Hepatocyte (in vitro differentiated cells): Measurements from ENCODE around the gene DTX1. TPM values are rescaled to one million over a fixed set of nuclear protein-coding genes. Genes with fewer than 3 reads are reported as not detected.

Experiments used
- DNase-seq: peaks from one replicate; pipeline ENCODE4 v3.0.0-alpha.2; 2016; ENCODE audit warnings: low spot score
- H2AFZ ChIP-seq: fragments of 200-600 bp; sonication (generic); 2 replicates; pipeline ENCODE4 v1.6.0; 2016; ENCODE audit warnings: antibody characterized with exemption, mild to moderate bottlenecking
- H3K27ac ChIP-seq: fragments of 200-600 bp; sonication (generic); 2 replicates; pipeline ENCODE4 v1.5.1; 2016; ENCODE audit warnings: mild to moderate bottlenecking
- H3K27me3 ChIP-seq: fragments of 200-600 bp; sonication (generic); 2 replicates; pipeline ENCODE4 v1.6.1; 2016
- H3K36me3 ChIP-seq: fragments of 200-600 bp; sonication (generic); replicated peaks from 2 replicates; pipeline ENCODE4 v1.5.1; 2016; ENCODE audit warnings: low read depth; ENCODE audit not compliant: insufficient read depth
- H3K4me1 ChIP-seq: fragments of 200-600 bp; sonication (generic); 2 replicates; pipeline ENCODE4 v1.5.1; 2016; ENCODE audit warnings: mild to moderate bottlenecking, moderate library complexity; ENCODE audit not compliant: insufficient read depth
- H3K4me2 ChIP-seq: fragments of 200-600 bp; sonication (generic); 2 replicates; pipeline ENCODE4 v1.6.0; 2016
- H3K4me3 ChIP-seq: fragments of 200-600 bp; sonication (generic); 2 replicates; pipeline ENCODE4 v1.5.1; 2016; ENCODE audit warnings: mild to moderate bottlenecking
- H3K79me2 ChIP-seq: fragments of 200-600 bp; sonication (generic); 2 replicates; pipeline ENCODE4 v1.6.0; 2017; ENCODE audit warnings: mild to moderate bottlenecking
- H3K9me2 ChIP-seq: fragments of 200-600 bp; sonication (generic); replicated peaks from 2 replicates; pipeline ENCODE4 v1.6.0; 2017; ENCODE audit warnings: mild to moderate bottlenecking; ENCODE audit not compliant: insufficient read depth
- H3K9me3 ChIP-seq: fragments of 200-600 bp; sonication (generic); 2 replicates; pipeline ENCODE4 v1.5.1; 2016; ENCODE audit warnings: low read depth, mild to moderate bottlenecking
- H4K20me1 ChIP-seq: fragments of 200-600 bp; sonication (generic); 2 replicates; pipeline ENCODE4 v1.6.0; 2016; ENCODE audit warnings: mild to moderate bottlenecking; ENCODE audit not compliant: insufficient read depth, poor library complexity, severe bottlenecking
- EZH2 ChIP-seq: fragments of 200-600 bp; sonication (generic); IDR thresholded peaks from 2 replicates; pipeline ENCODE4 v1.6.1; 2016; ENCODE audit warnings: antibody characterized with exemption, mild to moderate bottlenecking, borderline replicate concordance
- EZH2phosphoT487 ChIP-seq: fragments of 200-600 bp; sonication (generic); IDR thresholded peaks from one replicate; pipeline ENCODE4 v1.6.1; 2018; ENCODE audit warnings: antibody characterized with exemption, mild to moderate bottlenecking, low read depth, moderate library complexity; ENCODE audit not compliant: unreplicated experiment, severe bottlenecking
- WGBS: methylation state at CpG from one replicate; pipeline ENCODE4 v1.1.6; 2016; ENCODE audit warnings: low lambda C conversion rate; ENCODE audit errors: missing lambda C conversion rate; 5-methylcytosine and 5-hydroxymethylcytosine counted together
- polyA plus RNA-seq: library from polyadenylated mRNA; unstranded; fragments of >200 nt; fragmentation: Nextera tagmentation; extraction: Ambion mirVana; gene quantifications from 2 replicates; pipeline ENCODE4 v1.2.1, GENCODE V29; 2016
- total RNA-seq: library from RNA; depleted of rRNA; stranded (reverse); fragments of >200 nt; gene quantifications from 2 replicates; pipeline ENCODE4 v1.2.3, GENCODE V29; 2014
- TF ChIP-seq, protein P1 (sequence below): fragments of 200-600 bp; sonication (generic); IDR thresholded peaks from 2 replicates; pipeline ENCODE4 v1.5.1; 2016; ENCODE audit warnings: antibody characterized with exemption, mild to moderate bottlenecking; ENCODE audit not compliant: poor library complexity

The DTX1 gene
- 0.47 and 1.0 TPM in 2 replicates for total RNA-seq
- 0.89 and 2.3 TPM in 2 replicates for polyA plus RNA-seq

- 2% methylated on average over 24 of the region's 94 CpGs for WGBS
- Histone ChIP-seq H3K27me3 (peaks cover 73% of the 10 kb centered on the region), H2AFZ (peak within 1 kb of the TSS; percentile 49), H3K27ac (no peak within 1 kb of the TSS), H3K9me2 (no peaks in the 10 kb centered on the region), H3K79me2 (no peaks in the 10 kb centered on the region), H3K4me3 (peak within 1 kb of the TSS; percentile 26), H3K4me1 (no peaks in the 10 kb centered on the region), H3K4me2 (peak within 1 kb of the TSS; percentile 93), H3K9me3 (no peaks in the 10 kb centered on the region), H4K20me1 (no peaks in the 10 kb centered on the region), H3K36me3 (no peaks in the 10 kb centered on the region)
- DNase-seq, result no peak
- TF ChIP-seq EZH2phosphoT487 (peak; percentile 25), EZH2 (peak; percentile 85)
- TF ChIP-seq, protein P1, sequence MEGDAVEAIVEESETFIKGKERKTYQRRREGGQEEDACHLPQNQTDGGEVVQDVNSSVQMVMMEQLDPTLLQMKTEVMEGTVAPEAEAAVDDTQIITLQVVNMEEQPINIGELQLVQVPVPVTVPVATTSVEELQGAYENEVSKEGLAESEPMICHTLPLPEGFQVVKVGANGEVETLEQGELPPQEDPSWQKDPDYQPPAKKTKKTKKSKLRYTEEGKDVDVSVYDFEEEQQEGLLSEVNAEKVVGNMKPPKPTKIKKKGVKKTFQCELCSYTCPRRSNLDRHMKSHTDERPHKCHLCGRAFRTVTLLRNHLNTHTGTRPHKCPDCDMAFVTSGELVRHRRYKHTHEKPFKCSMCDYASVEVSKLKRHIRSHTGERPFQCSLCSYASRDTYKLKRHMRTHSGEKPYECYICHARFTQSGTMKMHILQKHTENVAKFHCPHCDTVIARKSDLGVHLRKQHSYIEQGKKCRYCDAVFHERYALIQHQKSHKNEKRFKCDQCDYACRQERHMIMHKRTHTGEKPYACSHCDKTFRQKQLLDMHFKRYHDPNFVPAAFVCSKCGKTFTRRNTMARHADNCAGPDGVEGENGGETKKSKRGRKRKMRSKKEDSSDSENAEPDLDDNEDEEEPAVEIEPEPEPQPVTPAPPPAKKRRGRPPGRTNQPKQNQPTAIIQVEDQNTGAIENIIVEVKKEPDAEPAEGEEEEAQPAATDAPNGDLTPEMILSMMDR, result no peak
Observed at GRCh38 chr12:113056631-113057488, at the start of gene DTX1. Gene DTX1 (plus strand): TSS chr12:113056730. CDS start chr12:113058193, 1,463 bp downstream.

- Histone ChIP-seq H3K36me3 (no peaks in the 10 kb centered on the region), H3K79me2 (no peaks in the 10 kb centered on the region), H3K9me2 (no peaks in the 10 kb centered on the region), H3K27ac (no peak overlapping the region), H3K9me3 (no peaks in the 10 kb centered on the region), H3K27me3 (peaks cover 18% of the 10 kb centered on the region), H4K20me1 (no peaks in the 10 kb centered on the region), H3K4me1 (no peaks in the 10 kb centered on the region), H2AFZ (no peak overlapping the region), H3K4me2 (no peak overlapping the region), H3K4me3 (no peak overlapping the region)
- 78% methylated on average over 4 of the region's 4 CpGs for WGBS
- no peak for TF ChIP-seq EZH2
- TF ChIP-seq, protein P1, result no peak
- no peak for DNase-seq
Observed at GRCh38 chr12:113007166-113007565, 49.4 kb upstream of the DTX1 start.

DNA sequence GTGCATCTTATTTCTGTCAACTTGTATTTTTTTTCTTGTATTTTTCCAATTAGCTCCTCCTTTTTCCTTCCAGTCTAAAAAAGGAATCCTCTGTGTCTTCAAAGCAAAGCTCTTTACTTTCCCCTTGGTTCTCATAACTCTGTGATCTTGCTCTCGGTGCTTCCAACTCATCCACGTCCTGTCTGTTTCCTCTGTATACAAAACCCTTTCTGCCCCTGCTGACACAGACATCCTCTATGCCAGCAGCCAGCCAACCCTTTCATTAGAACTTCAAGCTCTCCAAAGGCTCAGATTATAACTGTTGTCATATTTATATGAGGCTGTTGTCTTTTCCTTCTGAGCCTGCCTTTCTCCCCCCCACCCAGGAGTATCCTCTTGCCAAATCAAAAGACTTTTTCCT lies 45.8 kb upstream of the DTX1 start:
- Histone ChIP-seq H2AFZ (no peak overlapping the region), H3K27me3 (peaks cover 8% of the 10 kb centered on the region)
- DNase-seq, result no peak

More for the DNA sequence above, 45.8 kb upstream of the DTX1 start:
- WGBS, result 70% methylated on average over 2 of the region's 2 CpGs
- no peaks in the 10 kb centered on the region for H4K20me1 ChIP-seq
- TF ChIP-seq, protein P1, result no peak
- no peak for TF ChIP-seq EZH2
- no peak for TF ChIP-seq EZH2phosphoT487
- H3K4me3 ChIP-seq, result no peak overlapping the region
- H3K9me3 ChIP-seq, result no peaks in the 10 kb centered on the region
- no peaks in the 10 kb centered on the region for H3K4me1 ChIP-seq
- H3K9me2 ChIP-seq, result no peaks in the 10 kb centered on the region
- H3K36me3 ChIP-seq, result no peaks in the 10 kb centered on the region
- H3K27ac ChIP-seq, result no peak overlapping the region
- no peak overlapping the region for H3K4me2 ChIP-seq
- no peaks in the 10 kb centered on the region for H3K79me2 ChIP-seq
